Ishikawa (cell line): ENCODE data around the gene MZB1.

ENCODE experiments used
- EP300 ChIP-seq: IDR thresholded peaks from 2 replicates; pipeline ENCODE4 v1.6.1; 2012; ENCODE audit warnings: borderline replicate concordance
- MAX ChIP-seq: IDR thresholded peaks from 2 replicates; pipeline ENCODE4 v1.6.1; 2012

GRCh38 chr5:139417214-139417613, 27.5 kb upstream of the MZB1 start:
- TF ChIP-seq EP300 (no peak), MAX (no peak)
